ENCODE results near the gene TPCN1. TPM values are rescaled to one million over a fixed set of nuclear protein-coding genes. Genes with fewer than 3 reads are reported as not detected.

TPCN1 gene
- total RNA-seq, 1 donor from 2014 or later: 7.9 TPM

DNA sequence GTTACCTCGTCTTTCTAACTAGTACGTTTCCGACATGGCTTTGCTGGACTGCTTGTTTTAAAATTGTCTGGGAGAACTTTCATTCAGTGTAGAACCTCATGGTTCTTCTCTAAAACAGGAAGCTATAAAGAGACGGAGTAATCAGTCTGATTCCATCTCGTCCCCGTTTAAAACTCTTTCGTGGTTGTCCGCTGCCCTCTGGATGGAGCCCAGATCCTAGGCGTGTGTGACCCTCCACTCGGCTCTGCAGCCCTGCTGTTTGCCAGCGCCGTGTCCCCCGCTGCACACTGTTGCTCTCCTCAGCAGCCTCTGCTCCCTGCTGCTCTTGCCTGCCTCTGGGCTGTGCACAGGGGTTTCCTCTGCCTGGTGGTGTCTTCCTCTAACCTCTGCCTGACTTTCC is 63.5 kb downstream of the TPCN1 start:
- Mint-ChIP-seq H3K4me3 (ENCODE audit: unreplicated experiment) (no peak overlapping the region), H3K4me1 (ENCODE audit: low read depth, unreplicated experiment) (peaks cover 8% of the 10 kb centered on the region), H3K36me3 (ENCODE audit: unreplicated experiment) (no peaks in the 10 kb centered on the region), H3K9me3 (ENCODE audit: unreplicated experiment) (peaks cover 4% of the 10 kb centered on the region), H3K27ac (ENCODE audit: unreplicated experiment) (no peak overlapping the region), H3K27me3 (ENCODE audit: unreplicated experiment) (no peaks in the 10 kb centered on the region)
- TF ChIP-seq CTCF (IDR thresholded peaks at IDR 0.05; ENCODE audit: partially characterized antibody, unreplicated experiment): no peak
- DNase-seq: no peak

GRCh38 chr12:113285679-113286610 is 64.7 kb downstream of the TPCN1 start:
- Mint-ChIP-seq H3K9me3 (ENCODE audit: unreplicated experiment) (peaks cover 4% of the 10 kb centered on the region), H3K27ac (ENCODE audit: unreplicated experiment) (no peak overlapping the region), H3K27me3 (ENCODE audit: unreplicated experiment) (no peaks in the 10 kb centered on the region), H3K4me1 (ENCODE audit: low read depth, unreplicated experiment) (peaks cover 8% of the 10 kb centered on the region), H3K36me3 (ENCODE audit: unreplicated experiment) (no peaks in the 10 kb centered on the region), H3K4me3 (ENCODE audit: unreplicated experiment) (no peak overlapping the region)
- no peak for TF ChIP-seq CTCF (IDR thresholded peaks at IDR 0.05; ENCODE audit: partially characterized antibody, unreplicated experiment)
- DNase-seq: no peak

DNA sequence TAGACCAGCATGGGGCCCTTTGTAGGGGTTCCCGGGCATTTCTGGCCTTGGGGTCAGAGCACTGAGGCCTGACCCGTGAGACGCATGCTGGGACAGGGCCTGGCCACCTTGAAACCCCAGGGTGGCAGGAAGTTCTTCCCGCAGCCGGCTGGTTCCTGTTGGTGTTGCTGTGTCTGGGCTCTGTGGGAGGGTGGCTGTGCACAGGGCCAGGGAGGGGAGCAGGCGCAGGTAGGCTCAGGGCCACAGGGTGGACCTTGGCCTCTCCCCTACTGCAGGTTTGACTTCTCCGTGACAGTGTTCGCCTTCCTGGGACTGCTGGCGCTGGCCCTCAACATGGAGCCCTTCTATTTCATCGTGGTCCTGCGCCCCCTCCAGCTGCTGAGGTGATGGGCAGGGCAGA is 65.4 kb downstream of the TPCN1 start:
- no peaks in the 10 kb centered on the region for H3K27me3 Mint-ChIP-seq (ENCODE audit: unreplicated experiment)
- H3K4me3 Mint-ChIP-seq (ENCODE audit: unreplicated experiment): no peak overlapping the region
- peaks cover 12% of the 10 kb centered on the region for H3K4me1 Mint-ChIP-seq (ENCODE audit: low read depth, unreplicated experiment)
- peaks cover 7% of the 10 kb centered on the region for H3K9me3 Mint-ChIP-seq (ENCODE audit: unreplicated experiment)
- no peaks in the 10 kb centered on the region for H3K36me3 Mint-ChIP-seq (ENCODE audit: unreplicated experiment)
- TF ChIP-seq CTCF (IDR thresholded peaks at IDR 0.05; ENCODE audit: partially characterized antibody, unreplicated experiment): no peak
- no peak for DNase-seq
- H3K27ac Mint-ChIP-seq (ENCODE audit: unreplicated experiment): no peak overlapping the region

GRCh38 chr12:113287146-113287898 is 66.1 kb downstream of the TPCN1 start:
- peaks cover 18% of the 10 kb centered on the region for H3K4me1 Mint-ChIP-seq (ENCODE audit: low read depth, unreplicated experiment)
- H3K27me3 Mint-ChIP-seq (ENCODE audit: unreplicated experiment): no peaks in the 10 kb centered on the region
- DNase-seq: no peak
- no peak for TF ChIP-seq CTCF (IDR thresholded peaks at IDR 0.05; ENCODE audit: partially characterized antibody, unreplicated experiment)
- H3K36me3 Mint-ChIP-seq (ENCODE audit: unreplicated experiment): no peaks in the 10 kb centered on the region
- peaks cover 7% of the 10 kb centered on the region for H3K9me3 Mint-ChIP-seq (ENCODE audit: unreplicated experiment)
- H3K4me3 Mint-ChIP-seq (ENCODE audit: unreplicated experiment): no peak overlapping the region
- H3K27ac Mint-ChIP-seq (ENCODE audit: unreplicated experiment): no peak overlapping the region

GRCh38 chr12:113287899-113288282 is 66.6 kb downstream of the TPCN1 start:
- H3K9me3 Mint-ChIP-seq (ENCODE audit: unreplicated experiment): peaks cover 7% of the 10 kb centered on the region
- peaks cover 21% of the 10 kb centered on the region for H3K4me1 Mint-ChIP-seq (ENCODE audit: low read depth, unreplicated experiment)
- no peaks in the 10 kb centered on the region for H3K36me3 Mint-ChIP-seq (ENCODE audit: unreplicated experiment)
- no peaks in the 10 kb centered on the region for H3K27me3 Mint-ChIP-seq (ENCODE audit: unreplicated experiment)
- no peak for TF ChIP-seq CTCF (IDR thresholded peaks at IDR 0.05; ENCODE audit: partially characterized antibody, unreplicated experiment)
- no peak overlapping the region for H3K27ac Mint-ChIP-seq (ENCODE audit: unreplicated experiment)
- no peak overlapping the region for H3K4me3 Mint-ChIP-seq (ENCODE audit: unreplicated experiment)
- DNase-seq: no peak
